ENCODE data around the gene NAT16.

GRCh38 chr7:101151908-101152651 is 28.0 kb downstream of the NAT16 start:
- TF ChIP-seq POLR2A (IDR thresholded peaks at IDR 0.05): no peak
- TF ChIP-seq, protein P1, sequence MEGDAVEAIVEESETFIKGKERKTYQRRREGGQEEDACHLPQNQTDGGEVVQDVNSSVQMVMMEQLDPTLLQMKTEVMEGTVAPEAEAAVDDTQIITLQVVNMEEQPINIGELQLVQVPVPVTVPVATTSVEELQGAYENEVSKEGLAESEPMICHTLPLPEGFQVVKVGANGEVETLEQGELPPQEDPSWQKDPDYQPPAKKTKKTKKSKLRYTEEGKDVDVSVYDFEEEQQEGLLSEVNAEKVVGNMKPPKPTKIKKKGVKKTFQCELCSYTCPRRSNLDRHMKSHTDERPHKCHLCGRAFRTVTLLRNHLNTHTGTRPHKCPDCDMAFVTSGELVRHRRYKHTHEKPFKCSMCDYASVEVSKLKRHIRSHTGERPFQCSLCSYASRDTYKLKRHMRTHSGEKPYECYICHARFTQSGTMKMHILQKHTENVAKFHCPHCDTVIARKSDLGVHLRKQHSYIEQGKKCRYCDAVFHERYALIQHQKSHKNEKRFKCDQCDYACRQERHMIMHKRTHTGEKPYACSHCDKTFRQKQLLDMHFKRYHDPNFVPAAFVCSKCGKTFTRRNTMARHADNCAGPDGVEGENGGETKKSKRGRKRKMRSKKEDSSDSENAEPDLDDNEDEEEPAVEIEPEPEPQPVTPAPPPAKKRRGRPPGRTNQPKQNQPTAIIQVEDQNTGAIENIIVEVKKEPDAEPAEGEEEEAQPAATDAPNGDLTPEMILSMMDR (IDR thresholded peaks at IDR 0.05): no peak
